ENCODE results near the gene MMRN2. TPM values are rescaled to one million over a fixed set of nuclear protein-coding genes. Genes with fewer than 3 reads are reported as not detected.

The MMRN2 gene
- total RNA-seq, 3 donors from 2014 or later: 23.0 to 60.3 (median 32.6) TPM

GRCh38 chr10:86963341-86963919 lies 6.0 kb upstream of the MMRN2 start:
- H3K9me3 ChIP-seq: no peaks in the 10 kb centered on the region
- DNase-seq (ENCODE audit: low spot score in 2 of 2): peak; percentile 13 to 25
- intact Hi-C loops (cut with DNase I; ENCODE audit: low total_unique reads): no loop called here
- H3K36me3 ChIP-seq: no peaks in the 10 kb centered on the region
- H3K4me1 ChIP-seq: peaks cover 16 to 18% of the 10 kb centered on the region in 2 donors
- H3K27me3 ChIP-seq: no peaks in the 10 kb centered on the region
- no peak for TF ChIP-seq CTCF (IDR thresholded peaks at IDR 0.05)
- no peak for TF ChIP-seq POLR2AphosphoS5 (IDR thresholded peaks at IDR 0.05)
- no peak overlapping the region for H3K4me3 ChIP-seq
- no peak overlapping the region for H3K27ac ChIP-seq

- Histone ChIP-seq H3K4me3 (no peak overlapping the region), H3K9me3 (no peaks in the 10 kb centered on the region), H3K4me1 (peaks cover 17 to 18% of the 10 kb centered on the region in 2 donors), H3K27ac (no peak overlapping the region), H3K36me3 (no peaks in the 10 kb centered on the region), H3K27me3 (no peaks in the 10 kb centered on the region)
- DNase-seq (ENCODE audit: low spot score in 2 of 2): peak in 1 of 2 donors; percentile 44
- TF ChIP-seq POLR2AphosphoS5 (IDR thresholded peaks at IDR 0.05): no peak
- no peak for TF ChIP-seq CTCF (IDR thresholded peaks at IDR 0.05)
- TF ChIP-seq POLR2A (IDR thresholded peaks at IDR 0.05): no peak
- intact Hi-C loops (cut with DNase I; ENCODE audit: low total_unique reads): no loop called here
These were observed 5.5 kb upstream of the MMRN2 start for GRCh38 chr10:86962981-86963310.

- Histone ChIP-seq H3K27me3 (no peaks in the 10 kb centered on the region), H3K4me3 (no peak overlapping the region), H3K4me1 (peaks cover 13 to 16% of the 10 kb centered on the region in 2 donors), H3K9me3 (no peaks in the 10 kb centered on the region), H3K27ac (peak overlapping the region in 1 of 2 donors; percentile 19), H3K36me3 (no peaks in the 10 kb centered on the region)
- TF ChIP-seq CTCF (IDR thresholded peaks at IDR 0.05) (no peak), POLR2A (IDR thresholded peaks at IDR 0.05) (no peak), POLR2AphosphoS5 (IDR thresholded peaks at IDR 0.05) (no peak)
- peak in 1 of 2 donors; percentile 37 for DNase-seq (ENCODE audit: low spot score in 2 of 2)
- intact Hi-C loops (cut with DNase I; ENCODE audit: low total_unique reads): no loop called here
These were observed 4.9 kb upstream of the MMRN2 start for GRCh38 chr10:86962136-86962980.

DNA sequence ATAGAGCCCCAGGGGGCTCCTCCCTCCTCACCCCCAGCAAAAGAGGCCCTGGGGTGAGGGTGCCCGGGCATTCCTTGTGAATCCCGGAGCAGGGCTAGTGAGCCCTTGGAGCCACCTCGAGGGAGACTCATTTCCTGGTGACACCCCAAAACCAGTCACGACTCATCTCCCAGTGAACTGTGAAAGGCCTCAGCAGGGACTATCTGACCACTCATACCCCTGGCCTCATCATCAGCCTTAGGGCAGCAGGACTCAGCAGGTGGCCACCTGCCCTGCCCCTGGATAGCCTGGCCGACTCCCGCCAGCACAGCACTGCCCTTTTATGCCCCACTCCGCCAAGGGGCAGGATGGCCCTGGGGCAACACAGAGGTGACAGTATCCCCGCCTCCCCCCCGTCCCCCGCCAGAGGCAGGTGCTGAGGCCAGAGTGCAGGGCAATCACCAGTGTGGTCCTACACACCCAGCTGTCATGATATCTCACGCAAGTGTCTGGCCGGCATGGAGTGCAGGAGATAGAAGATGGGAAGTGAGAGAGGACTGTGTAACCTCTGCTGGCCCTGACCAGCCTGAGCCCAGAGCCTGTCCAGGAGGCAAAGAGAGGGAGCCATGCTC lies 4.2 kb upstream of the MMRN2 start:
- Histone ChIP-seq H3K36me3 (no peaks in the 10 kb centered on the region), H3K27me3 (no peaks in the 10 kb centered on the region), H3K4me1 (peaks cover 9 to 16% of the 10 kb centered on the region in 2 donors), H3K4me3 (no peak overlapping the region), H3K27ac (peak overlapping the region in 1 of 2 donors; percentile 19), H3K9me3 (no peaks in the 10 kb centered on the region)
- peak in 1 of 2 donors; percentile 43 for DNase-seq (ENCODE audit: low spot score in 2 of 2)
- TF ChIP-seq POLR2A (IDR thresholded peaks at IDR 0.05): no peak
- TF ChIP-seq CTCF (IDR thresholded peaks at IDR 0.05): no peak
- TF ChIP-seq POLR2AphosphoS5 (IDR thresholded peaks at IDR 0.05): no peak
- intact Hi-C loops (cut with DNase I; ENCODE audit: low total_unique reads): no loop called here

Data from breast epithelium (tissue), 4 donors.